Measurements from ENCODE around the gene BCL11B. TPM values are rescaled to one million over a fixed set of nuclear protein-coding genes. Genes with fewer than 3 reads are reported as not detected.

BCL11B gene
- total RNA-seq, 1 experiment from 2014 or later = 0.84 TPM

- H3K4me3 Mint-ChIP-seq (ENCODE audit: unreplicated experiment) = no peak overlapping the region
- no TSS peak for BruUV-seq (replicated peaks)
- H3K4me1 Mint-ChIP-seq (ENCODE audit: insufficient read depth, unreplicated experiment) = no peaks in the 10 kb centered on the region
- DNase-seq (ENCODE audit: unreplicated experiment) = no peak
- TF ChIP-seq CTCF (IDR thresholded peaks at IDR 0.05; ENCODE audit: unreplicated experiment) = no peak
- H3K27me3 Mint-ChIP-seq (ENCODE audit: insufficient read depth, unreplicated experiment) = no peaks in the 10 kb centered on the region
- no peaks in the 10 kb centered on the region for H3K9me3 Mint-ChIP-seq (ENCODE audit: unreplicated experiment)
- no peaks in the 10 kb centered on the region for H3K36me3 Mint-ChIP-seq (ENCODE audit: insufficient read depth, unreplicated experiment)
- no peak overlapping the region for H3K27ac Mint-ChIP-seq (ENCODE audit: low read depth, unreplicated experiment)
- ChIA-PET CTCF (interaction anchor here (0.7 kb wide), 1 partner anchor 1632 kb away, joined by 3 read pairs; no protein-coding TSS in a partner anchor), POLR2A (no interaction called here)
- intact Hi-C loops (cut with micrococcal nuclease) = no loop called here
Measured at GRCh38 chr14:99246536-99247097, 25.4 kb downstream of the BCL11B start.

GRCh38 chr14:99245564-99246511, 26.2 kb downstream of the BCL11B start:
- ChIA-PET CTCF (interaction anchor here (0.7 kb wide), 1 partner anchor 1631 kb away, joined by 3 read pairs; no protein-coding TSS in a partner anchor), POLR2A (no interaction called here)
- no peaks in the 10 kb centered on the region for H3K27me3 Mint-ChIP-seq (ENCODE audit: insufficient read depth, unreplicated experiment)
- H3K4me3 Mint-ChIP-seq (ENCODE audit: unreplicated experiment) = no peak overlapping the region
- BruUV-seq (replicated peaks) = no TSS peak
- H3K9me3 Mint-ChIP-seq (ENCODE audit: unreplicated experiment) = no peaks in the 10 kb centered on the region
- no peak for TF ChIP-seq CTCF (IDR thresholded peaks at IDR 0.05; ENCODE audit: unreplicated experiment)
- H3K36me3 Mint-ChIP-seq (ENCODE audit: insufficient read depth, unreplicated experiment) = no peaks in the 10 kb centered on the region
- no peak overlapping the region for H3K27ac Mint-ChIP-seq (ENCODE audit: low read depth, unreplicated experiment)
- intact Hi-C loops (cut with micrococcal nuclease) = no loop called here
- H3K4me1 Mint-ChIP-seq (ENCODE audit: insufficient read depth, unreplicated experiment) = no peaks in the 10 kb centered on the region
- DNase-seq (ENCODE audit: unreplicated experiment) = no peak

GRCh38 chr14:99244941-99245563, 26.9 kb downstream of the BCL11B start:
- Mint-ChIP-seq H3K4me1 (ENCODE audit: insufficient read depth, unreplicated experiment) (peaks cover 3% of the 10 kb centered on the region), H3K9me3 (ENCODE audit: unreplicated experiment) (no peaks in the 10 kb centered on the region), H3K27ac (ENCODE audit: low read depth, unreplicated experiment) (no peak overlapping the region), H3K36me3 (ENCODE audit: insufficient read depth, unreplicated experiment) (no peaks in the 10 kb centered on the region), H3K4me3 (ENCODE audit: unreplicated experiment) (no peak overlapping the region), H3K27me3 (ENCODE audit: insufficient read depth, unreplicated experiment) (no peaks in the 10 kb centered on the region)
- ChIA-PET CTCF (no interaction called here), POLR2A (no interaction called here)
- TF ChIP-seq CTCF (IDR thresholded peaks at IDR 0.05; ENCODE audit: unreplicated experiment) = no peak
- BruUV-seq (replicated peaks) = no TSS peak
- intact Hi-C loops (cut with micrococcal nuclease) = no loop called here
- DNase-seq (ENCODE audit: unreplicated experiment) = no peak

GRCh38 chr14:99244367-99244901, 27.6 kb downstream of the BCL11B start:
- Mint-ChIP-seq H3K27ac (ENCODE audit: low read depth, unreplicated experiment) (no peak overlapping the region), H3K4me1 (ENCODE audit: insufficient read depth, unreplicated experiment) (peaks cover 9% of the 10 kb centered on the region), H3K4me3 (ENCODE audit: unreplicated experiment) (no peak overlapping the region), H3K27me3 (ENCODE audit: insufficient read depth, unreplicated experiment) (no peaks in the 10 kb centered on the region), H3K9me3 (ENCODE audit: unreplicated experiment) (no peaks in the 10 kb centered on the region), H3K36me3 (ENCODE audit: insufficient read depth, unreplicated experiment) (no peaks in the 10 kb centered on the region)
- CTCF ChIA-PET = no interaction called here
- no peak for DNase-seq (ENCODE audit: unreplicated experiment)
- no peak for TF ChIP-seq CTCF (IDR thresholded peaks at IDR 0.05; ENCODE audit: unreplicated experiment)
- intact Hi-C loops (cut with micrococcal nuclease) = no loop called here
- no TSS peak for BruUV-seq (replicated peaks)
- POLR2A ChIA-PET = no interaction called here

Measured in MCF 10A (cell line).